ENCODE results near the gene MED12L.

GRCh38 chr3:151445273-151446001, 360.0 kb downstream of the MED12L start:
- no peak for TF ChIP-seq POLR2A (IDR thresholded peaks at IDR 0.05)
- TF ChIP-seq, protein P1, sequence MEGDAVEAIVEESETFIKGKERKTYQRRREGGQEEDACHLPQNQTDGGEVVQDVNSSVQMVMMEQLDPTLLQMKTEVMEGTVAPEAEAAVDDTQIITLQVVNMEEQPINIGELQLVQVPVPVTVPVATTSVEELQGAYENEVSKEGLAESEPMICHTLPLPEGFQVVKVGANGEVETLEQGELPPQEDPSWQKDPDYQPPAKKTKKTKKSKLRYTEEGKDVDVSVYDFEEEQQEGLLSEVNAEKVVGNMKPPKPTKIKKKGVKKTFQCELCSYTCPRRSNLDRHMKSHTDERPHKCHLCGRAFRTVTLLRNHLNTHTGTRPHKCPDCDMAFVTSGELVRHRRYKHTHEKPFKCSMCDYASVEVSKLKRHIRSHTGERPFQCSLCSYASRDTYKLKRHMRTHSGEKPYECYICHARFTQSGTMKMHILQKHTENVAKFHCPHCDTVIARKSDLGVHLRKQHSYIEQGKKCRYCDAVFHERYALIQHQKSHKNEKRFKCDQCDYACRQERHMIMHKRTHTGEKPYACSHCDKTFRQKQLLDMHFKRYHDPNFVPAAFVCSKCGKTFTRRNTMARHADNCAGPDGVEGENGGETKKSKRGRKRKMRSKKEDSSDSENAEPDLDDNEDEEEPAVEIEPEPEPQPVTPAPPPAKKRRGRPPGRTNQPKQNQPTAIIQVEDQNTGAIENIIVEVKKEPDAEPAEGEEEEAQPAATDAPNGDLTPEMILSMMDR (IDR thresholded peaks at IDR 0.05), result no peak

All from lower leg skin (tissue), 3 donors.